ENCODE data around the gene ENO4.

The ENO4 gene

DNA sequence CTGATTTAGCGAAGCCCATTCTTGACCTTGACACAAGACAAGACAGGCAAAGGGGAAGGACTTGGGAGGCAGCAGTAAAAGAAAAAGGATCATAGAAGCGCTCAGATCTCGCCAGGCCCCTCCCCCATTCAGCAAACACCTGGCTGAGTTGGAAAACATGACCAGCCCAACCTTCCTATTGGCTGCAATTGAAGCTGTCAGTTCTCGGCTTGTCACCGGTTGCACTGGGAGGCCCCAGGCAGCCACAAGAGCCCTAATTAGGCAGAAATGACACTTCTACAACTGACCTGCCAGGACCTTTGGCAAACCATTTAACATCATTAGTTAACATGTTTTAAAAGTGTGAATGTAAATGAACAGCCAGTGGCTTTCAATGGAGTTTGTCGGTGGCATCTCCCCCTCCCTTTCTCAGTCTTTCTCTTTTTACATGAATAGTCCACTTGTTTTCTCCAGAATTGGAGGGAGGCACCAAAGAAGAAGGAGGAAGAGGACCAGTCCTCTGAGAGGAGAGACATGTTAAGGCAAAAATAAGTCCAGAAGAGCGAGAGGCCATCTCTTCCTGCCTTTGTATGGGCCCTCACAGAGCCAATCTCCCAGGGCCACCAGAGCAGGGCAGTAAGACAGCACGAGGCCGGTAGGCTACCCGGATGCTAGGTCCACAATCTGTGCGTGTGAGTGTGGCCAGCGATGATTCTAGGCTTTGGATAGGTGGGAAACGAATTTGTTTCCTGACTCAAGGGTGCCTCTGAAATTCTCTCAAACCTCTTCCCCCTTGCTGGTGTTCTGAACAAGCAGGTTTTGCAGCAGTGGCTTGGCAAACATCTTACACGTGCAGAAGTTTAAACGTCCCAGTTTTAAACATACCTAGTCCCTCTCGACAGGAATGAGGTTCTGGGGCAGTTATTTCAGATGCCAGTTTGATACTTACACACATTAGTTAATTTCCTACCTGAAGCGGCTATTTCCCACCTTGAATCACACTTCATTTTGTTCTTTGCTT lies 15.0 kb upstream of the ENO4 start:
- Histone ChIP-seq H3K27me3 (ENCODE audit: control insufficient read depth, insufficient read depth, low read length) (no peaks in the 10 kb centered on the region), H3K9me3 (ENCODE audit: control insufficient read depth, low read length) (no peaks in the 10 kb centered on the region), H3K36me3 (ENCODE audit: control insufficient read depth, insufficient read depth, low read length) (no peaks in the 10 kb centered on the region), H3K27ac (peak overlapping the region; percentile 74), H3K79me2 (peaks cover 2% of the 10 kb centered on the region), H2AFZ (no peak overlapping the region), H3K4me2 (ENCODE audit: low read length) (peak overlapping the region; percentile 29), H3K4me1 (peaks cover 38% of the 10 kb centered on the region), H3K9ac (no peak overlapping the region), H3K4me3 (ENCODE audit: low read depth, low read length) (no peak overlapping the region)
- TF ChIP-seq, protein P1, sequence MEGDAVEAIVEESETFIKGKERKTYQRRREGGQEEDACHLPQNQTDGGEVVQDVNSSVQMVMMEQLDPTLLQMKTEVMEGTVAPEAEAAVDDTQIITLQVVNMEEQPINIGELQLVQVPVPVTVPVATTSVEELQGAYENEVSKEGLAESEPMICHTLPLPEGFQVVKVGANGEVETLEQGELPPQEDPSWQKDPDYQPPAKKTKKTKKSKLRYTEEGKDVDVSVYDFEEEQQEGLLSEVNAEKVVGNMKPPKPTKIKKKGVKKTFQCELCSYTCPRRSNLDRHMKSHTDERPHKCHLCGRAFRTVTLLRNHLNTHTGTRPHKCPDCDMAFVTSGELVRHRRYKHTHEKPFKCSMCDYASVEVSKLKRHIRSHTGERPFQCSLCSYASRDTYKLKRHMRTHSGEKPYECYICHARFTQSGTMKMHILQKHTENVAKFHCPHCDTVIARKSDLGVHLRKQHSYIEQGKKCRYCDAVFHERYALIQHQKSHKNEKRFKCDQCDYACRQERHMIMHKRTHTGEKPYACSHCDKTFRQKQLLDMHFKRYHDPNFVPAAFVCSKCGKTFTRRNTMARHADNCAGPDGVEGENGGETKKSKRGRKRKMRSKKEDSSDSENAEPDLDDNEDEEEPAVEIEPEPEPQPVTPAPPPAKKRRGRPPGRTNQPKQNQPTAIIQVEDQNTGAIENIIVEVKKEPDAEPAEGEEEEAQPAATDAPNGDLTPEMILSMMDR (IDR thresholded peaks at IDR 0.05): no peak

DNA sequence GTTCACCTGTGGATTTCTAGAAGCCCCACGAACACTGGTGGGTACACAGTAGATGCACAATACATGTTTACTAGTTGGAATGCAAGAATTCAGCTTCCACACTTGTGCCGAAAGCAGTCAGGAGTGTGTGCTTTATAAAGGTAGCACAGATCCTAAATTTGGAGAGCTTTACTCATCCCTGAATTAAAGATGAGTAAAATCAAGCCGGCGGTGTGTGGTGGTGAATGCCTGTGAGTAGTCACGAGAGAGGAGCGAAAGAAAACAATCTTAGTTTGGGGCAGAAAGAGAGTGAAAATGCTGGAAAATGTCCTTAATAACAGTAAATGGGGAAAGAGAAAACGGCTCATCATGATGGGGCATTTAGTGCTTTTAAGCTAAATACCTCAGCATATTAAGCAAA lies 13.6 kb upstream of the ENO4 start:
- Histone ChIP-seq H3K36me3 (ENCODE audit: control insufficient read depth, insufficient read depth, low read length) (no peaks in the 10 kb centered on the region), H3K27ac (no peak overlapping the region), H3K79me2 (peaks cover 2% of the 10 kb centered on the region), H3K27me3 (ENCODE audit: control insufficient read depth, insufficient read depth, low read length) (no peaks in the 10 kb centered on the region), H3K4me2 (ENCODE audit: low read length) (no peak overlapping the region), H3K4me1 (peaks cover 38% of the 10 kb centered on the region), H3K4me3 (ENCODE audit: low read depth, low read length) (no peak overlapping the region), H3K9ac (no peak overlapping the region), H2AFZ (no peak overlapping the region), H3K9me3 (ENCODE audit: control insufficient read depth, low read length) (no peaks in the 10 kb centered on the region)
- TF ChIP-seq, protein P1 (IDR thresholded peaks at IDR 0.05): no peak

DNA sequence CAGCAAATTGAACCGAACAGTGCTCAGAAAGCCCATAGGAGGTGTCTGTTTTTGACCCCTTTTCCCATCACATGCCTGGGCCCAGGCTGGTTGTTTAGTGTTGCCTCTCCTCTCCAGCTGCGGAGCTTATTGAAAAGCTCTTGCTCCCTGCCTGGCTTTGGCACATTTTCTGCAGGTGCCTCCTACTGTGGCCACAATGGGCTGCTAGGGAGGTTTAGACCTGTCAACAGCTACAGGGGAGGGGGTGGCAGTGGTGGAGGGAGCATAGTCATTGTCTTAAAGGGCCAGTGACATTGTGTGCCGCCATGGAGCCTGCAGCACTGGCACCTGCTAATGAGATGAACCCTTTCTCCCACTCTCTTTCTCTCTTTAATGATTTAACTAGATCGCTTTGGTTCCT lies 13.2 kb upstream of the ENO4 start:
- Histone ChIP-seq H3K36me3 (ENCODE audit: control insufficient read depth, insufficient read depth, low read length) (no peaks in the 10 kb centered on the region), H2AFZ (no peak overlapping the region), H3K4me2 (ENCODE audit: low read length) (no peak overlapping the region), H3K4me3 (ENCODE audit: low read depth, low read length) (no peak overlapping the region), H3K4me1 (peaks cover 40% of the 10 kb centered on the region), H3K9ac (no peak overlapping the region), H3K27me3 (ENCODE audit: control insufficient read depth, insufficient read depth, low read length) (no peaks in the 10 kb centered on the region), H3K9me3 (ENCODE audit: control insufficient read depth, low read length) (no peaks in the 10 kb centered on the region), H3K27ac (no peak overlapping the region), H3K79me2 (peaks cover 6% of the 10 kb centered on the region)
- TF ChIP-seq, protein P1 (IDR thresholded peaks at IDR 0.05): no peak

DNA sequence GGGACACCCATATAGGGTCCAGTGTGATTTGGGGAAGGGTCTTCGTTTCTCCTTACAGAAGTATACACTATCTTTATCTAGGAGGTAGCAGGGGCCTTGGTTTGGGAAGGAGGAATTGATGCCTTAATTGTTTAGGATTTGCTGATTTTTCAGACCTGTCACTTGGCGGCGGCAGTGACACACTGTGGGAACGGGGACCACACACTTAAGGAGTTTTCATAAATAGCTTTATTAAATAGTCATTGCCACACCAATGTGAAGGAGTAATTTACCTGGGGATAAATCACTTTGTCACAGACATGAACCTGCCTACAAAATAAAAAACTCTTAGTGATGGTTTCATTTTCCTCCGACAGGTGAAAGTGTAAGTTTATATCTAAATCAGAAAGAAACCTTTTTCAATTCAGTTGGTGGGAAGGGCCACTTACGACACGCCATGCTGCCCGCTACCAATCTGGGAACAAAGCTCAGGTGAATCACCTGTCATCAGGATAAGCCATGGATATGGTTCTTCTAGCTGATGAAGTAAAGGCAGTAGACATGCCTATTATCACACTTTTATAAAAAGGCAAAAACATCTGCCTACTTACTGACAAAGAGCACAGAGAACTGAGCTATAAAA lies 12.3 kb upstream of the ENO4 start:
- Histone ChIP-seq H3K4me1 (peaks cover 32% of the 10 kb centered on the region), H2AFZ (no peak overlapping the region), H3K27ac (no peak overlapping the region), H3K4me2 (ENCODE audit: low read length) (no peak overlapping the region), H3K79me2 (peaks cover 7% of the 10 kb centered on the region), H3K9ac (no peak overlapping the region), H3K9me3 (ENCODE audit: control insufficient read depth, low read length) (no peaks in the 10 kb centered on the region), H3K4me3 (ENCODE audit: low read depth, low read length) (no peak overlapping the region), H3K27me3 (ENCODE audit: control insufficient read depth, insufficient read depth, low read length) (no peaks in the 10 kb centered on the region), H3K36me3 (ENCODE audit: control insufficient read depth, insufficient read depth, low read length) (no peaks in the 10 kb centered on the region)
- TF ChIP-seq, protein P1 (IDR thresholded peaks at IDR 0.05): no peak

Data from parathyroid adenoma (tissue), 2 donors.